Activated naive CD4-positive, alpha-beta T cell treated with anti-CD3 and anti-CD28 coated beads, Interleukin-2, amount 50 U/mL, for 72 hours (primary cell): ENCODE measurements around the gene NTSR2. TPM values are rescaled to one million over a fixed set of nuclear protein-coding genes. Genes with fewer than 3 reads are reported as not detected.

ENCODE experiments used
- ATAC-seq, 2 donors: fragments of 150-1000 bp; cut with Tn5 transposase; 2 replicates each; pipeline ENCODE4 v1.10.0; 2021; ENCODE audit warnings: mild to moderate bottlenecking in 2 of 2, moderate library complexity in 2 of 2
- DNase-seq, 2 donors: peaks; one replicate each; pipeline ENCODE4 v3.0.0; 2021 to 2022; ENCODE audit warnings: low spot score in 2 of 2
- H3K27ac Mint-ChIP-seq, 2 donors: one replicate each; pipeline ENCODE4 v1.8.0; 2022; ENCODE audit warnings: mild to moderate bottlenecking in 2 of 2, mixed read lengths in 2 of 2
- H3K36me3 Mint-ChIP-seq, 2 donors: one replicate each; pipeline ENCODE4 v1.8.0; 2022; ENCODE audit warnings: mixed read lengths in 2 of 2
- H3K9me3 Mint-ChIP-seq, 2 donors: one replicate each; pipeline ENCODE4 v1.8.0; 2022; ENCODE audit warnings: mixed read lengths in 2 of 2
- total RNA-seq, 2 donors: library from RNA; stranded (reverse); gene quantifications; one replicate each; pipeline ENCODE4 v1.2.3, GENCODE V29; 2022

The NTSR2 gene
- total RNA-seq, 2 donors from 2014 or later, result not detected

DNA sequence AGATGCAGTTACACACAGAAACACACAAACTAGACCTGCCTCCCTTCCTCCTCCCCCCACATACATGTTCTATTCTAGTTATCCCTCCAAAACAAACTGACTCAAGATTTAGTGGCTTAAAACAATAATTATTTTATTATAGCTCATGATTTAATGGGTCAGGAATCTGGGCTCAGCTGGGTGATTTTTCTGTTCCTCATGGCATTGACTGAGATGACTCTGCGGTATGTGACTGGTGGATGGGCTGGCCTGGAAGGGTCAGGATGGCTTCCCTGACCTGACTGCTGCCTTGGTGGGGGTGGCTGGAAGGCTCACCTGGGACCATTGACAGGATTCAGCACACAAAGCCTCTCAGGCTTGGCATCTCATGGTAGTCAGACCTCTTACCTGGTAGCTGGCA lies 33.7 kb upstream of the NTSR2 start:
- H3K27ac Mint-ChIP-seq, result no peak overlapping the region
- DNase-seq, result no peak
- H3K36me3 Mint-ChIP-seq, result no peaks in the 10 kb centered on the region
- no peak for ATAC-seq
- H3K9me3 Mint-ChIP-seq, result peaks cover 3 to 6% of the 10 kb centered on the region in 2 donors

DNA sequence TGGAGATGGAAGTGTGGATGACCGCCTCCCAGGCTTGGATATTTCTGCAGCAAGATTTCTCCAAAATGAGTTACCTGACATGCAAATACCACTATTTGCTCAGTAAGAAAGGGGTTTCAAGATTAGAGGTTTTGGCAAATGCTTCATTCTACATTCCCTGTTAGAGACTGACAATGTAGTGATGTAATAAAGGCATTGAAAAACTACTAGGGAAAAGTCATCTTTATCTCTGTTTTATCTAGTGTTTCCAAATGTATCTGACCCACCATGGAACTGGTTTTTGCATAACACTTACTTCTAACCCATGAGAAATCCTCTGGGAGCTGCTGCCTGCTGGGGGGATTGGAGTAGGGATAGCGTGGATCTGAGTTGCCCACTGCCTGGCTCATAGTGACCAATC lies 33.0 kb upstream of the NTSR2 start:
- ATAC-seq, result no peak
- Mint-ChIP-seq H3K36me3 (no peaks in the 10 kb centered on the region), H3K9me3 (peaks cover 3 to 6% of the 10 kb centered on the region in 2 donors), H3K27ac (no peak overlapping the region)
- DNase-seq, result no peak

GRCh38 chr2:11701751-11702301 lies 31.8 kb upstream of the NTSR2 start:
- peak in 1 of 2 donors; percentile 65 for ATAC-seq
- no peak for DNase-seq
- H3K36me3 Mint-ChIP-seq, result no peaks in the 10 kb centered on the region
- peaks cover 3 to 6% of the 10 kb centered on the region in 2 donors for H3K9me3 Mint-ChIP-seq
- H3K27ac Mint-ChIP-seq, result no peak overlapping the region

GRCh38 chr2:11701206-11701605 lies 31.2 kb upstream of the NTSR2 start:
- Mint-ChIP-seq H3K36me3 (no peaks in the 10 kb centered on the region), H3K27ac (no peak overlapping the region), H3K9me3 (peaks cover 3 to 4% of the 10 kb centered on the region in 2 donors)
- DNase-seq, result no peak
- ATAC-seq, result no peak

DNA sequence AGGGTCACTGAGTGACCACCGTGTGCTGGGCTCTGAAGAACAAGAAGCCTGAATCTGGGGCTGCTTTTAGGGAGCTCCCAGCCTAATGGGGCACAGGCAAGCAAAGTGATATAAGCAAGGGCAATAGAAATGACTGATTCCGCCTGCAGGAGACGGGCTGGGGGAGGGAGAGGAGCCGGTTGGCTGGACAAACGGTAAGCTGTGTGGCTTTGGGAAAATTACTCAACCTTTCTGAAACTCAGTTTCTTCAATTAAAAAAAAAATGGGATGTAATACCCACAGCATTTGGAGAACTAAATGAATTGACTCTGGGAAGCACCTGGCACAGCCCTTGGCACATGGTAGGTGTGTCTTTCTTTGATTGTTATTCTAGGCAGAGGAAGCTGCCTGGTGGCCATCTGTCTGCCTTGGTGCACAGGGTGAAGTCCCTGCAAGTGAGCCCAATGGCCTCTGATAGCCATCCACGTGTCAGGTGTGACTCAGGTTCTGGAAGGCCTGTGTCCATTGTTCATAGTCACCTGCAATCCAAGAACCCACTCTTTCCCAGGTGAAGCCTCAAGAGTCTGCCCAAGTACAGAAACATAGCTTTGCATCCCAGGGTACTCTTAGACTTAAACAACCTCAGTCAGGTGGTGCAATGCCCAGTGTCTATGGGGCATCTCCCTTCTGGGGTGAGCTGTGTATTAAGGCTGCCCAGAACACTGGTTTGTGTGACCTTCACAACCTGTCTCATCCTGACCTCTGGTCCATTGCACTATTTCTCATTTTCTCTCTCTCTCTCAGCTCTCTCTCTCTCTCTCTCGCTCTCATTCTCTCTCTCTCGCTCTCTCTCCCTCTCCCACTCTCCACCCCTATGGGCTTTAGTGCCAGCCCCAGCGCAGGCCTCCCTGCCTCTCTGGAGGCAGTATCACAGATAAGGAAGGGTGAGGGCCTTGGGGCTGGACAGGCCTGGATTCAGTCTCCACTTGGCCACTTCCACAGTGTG lies 30.0 kb upstream of the NTSR2 start:
- DNase-seq (no peak), ATAC-seq (no peak)
- no peaks in the 10 kb centered on the region for H3K9me3 Mint-ChIP-seq
- no peaks in the 10 kb centered on the region for H3K36me3 Mint-ChIP-seq
- H3K27ac Mint-ChIP-seq, result no peak overlapping the region

DNA sequence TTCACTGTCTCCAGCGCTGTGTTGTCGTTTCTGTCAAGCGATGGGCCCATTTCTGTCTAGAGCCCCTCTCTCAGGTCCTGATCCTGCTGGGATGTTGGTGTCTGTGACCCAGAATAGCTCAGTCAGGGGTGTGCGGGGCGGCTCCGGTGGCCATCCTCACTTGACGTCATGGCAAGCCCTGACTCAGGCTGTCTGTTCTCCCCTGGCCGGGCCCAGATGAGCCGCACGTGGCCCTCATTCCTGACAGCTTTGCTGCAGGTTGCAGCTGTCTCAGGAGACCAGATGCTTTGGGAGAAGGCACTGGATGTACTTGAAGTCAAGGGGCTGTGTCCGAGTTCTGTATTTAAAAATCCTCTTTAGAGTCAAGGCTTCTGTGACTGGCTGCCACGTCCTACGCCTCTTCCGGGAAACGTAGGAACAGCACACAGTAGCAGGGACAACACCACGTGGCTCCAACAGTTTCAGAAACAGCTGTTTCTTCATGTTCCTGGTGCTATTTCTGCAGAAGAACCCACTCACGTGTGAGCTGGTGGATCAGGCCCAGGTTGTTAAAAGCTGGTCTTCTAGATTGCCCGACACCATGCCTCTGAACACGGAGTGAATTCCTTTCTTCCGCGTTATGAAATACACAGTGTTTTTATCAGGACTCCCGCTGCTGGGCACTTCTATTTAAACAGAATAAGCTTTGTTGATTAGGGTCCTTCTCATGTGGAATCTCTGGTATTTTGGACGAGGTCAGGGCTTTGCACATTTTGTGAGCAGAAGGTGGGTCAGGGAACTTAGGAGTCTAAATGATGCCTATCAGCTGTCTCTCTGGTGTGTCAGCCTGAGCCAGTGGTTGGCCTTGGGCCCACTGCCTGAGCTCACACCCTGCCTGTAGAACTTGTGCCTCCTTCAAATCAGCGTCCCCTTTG lies 28.3 kb upstream of the NTSR2 start:
- Mint-ChIP-seq H3K27ac (no peak overlapping the region), H3K9me3 (no peaks in the 10 kb centered on the region), H3K36me3 (no peaks in the 10 kb centered on the region)
- DNase-seq (no peak), ATAC-seq (no peak)

DNA sequence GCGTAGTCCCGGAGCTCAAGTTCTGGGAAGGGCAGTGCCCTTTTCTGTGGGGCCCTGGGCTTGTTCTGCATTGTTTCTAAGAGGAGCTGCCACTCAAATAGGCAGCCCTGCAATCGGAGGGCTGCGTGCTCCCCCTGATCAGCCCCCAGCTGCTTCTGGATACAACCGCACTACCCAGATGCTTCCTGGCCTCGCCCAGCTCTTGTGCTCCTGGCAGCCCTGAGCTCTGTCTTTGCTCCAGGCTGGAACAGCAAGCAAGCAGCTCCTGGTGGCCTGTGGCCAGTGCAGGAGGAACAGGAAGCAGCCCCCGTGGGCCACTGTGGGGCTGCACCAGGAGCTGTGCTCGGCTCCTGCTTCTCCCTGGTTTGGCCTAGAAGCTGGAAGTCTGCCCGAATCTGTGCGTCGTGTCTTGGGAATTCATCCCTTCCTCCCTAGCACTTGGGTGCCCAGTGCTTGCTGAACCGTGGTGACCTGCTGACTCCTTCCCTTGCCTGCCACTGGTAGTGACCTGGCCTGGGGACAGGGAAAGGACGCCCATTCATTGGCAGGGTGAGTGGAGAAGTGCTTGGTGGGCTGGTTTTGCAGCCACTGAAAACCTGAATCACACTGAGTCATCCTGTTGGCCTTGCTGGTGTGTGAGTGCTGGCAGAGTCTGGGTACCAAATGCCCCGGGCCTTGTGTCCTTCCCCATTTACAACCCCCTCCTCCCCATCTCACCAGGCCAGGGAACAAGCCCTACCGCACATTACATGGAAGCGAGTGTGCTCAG lies 27.3 kb upstream of the NTSR2 start:
- DNase-seq (no peak), ATAC-seq (peak in 1 of 2 donors; percentile 38)
- no peaks in the 10 kb centered on the region for H3K36me3 Mint-ChIP-seq
- H3K27ac Mint-ChIP-seq, result no peak overlapping the region
- no peaks in the 10 kb centered on the region for H3K9me3 Mint-ChIP-seq

GRCh38 chr2:11696736-11697102 lies 26.7 kb upstream of the NTSR2 start:
- no peak for ATAC-seq
- H3K27ac Mint-ChIP-seq, result no peak overlapping the region
- no peak for DNase-seq
- no peaks in the 10 kb centered on the region for H3K9me3 Mint-ChIP-seq
- H3K36me3 Mint-ChIP-seq, result no peaks in the 10 kb centered on the region

GRCh38 chr2:11695576-11695975 lies 25.6 kb upstream of the NTSR2 start:
- DNase-seq (no peak), ATAC-seq (no peak)
- Mint-ChIP-seq H3K27ac (no peak overlapping the region), H3K36me3 (no peaks in the 10 kb centered on the region), H3K9me3 (no peaks in the 10 kb centered on the region)

GRCh38 chr2:11692966-11693521 lies 23.0 kb upstream of the NTSR2 start:
- Mint-ChIP-seq H3K27ac (no peak overlapping the region), H3K36me3 (no peaks in the 10 kb centered on the region), H3K9me3 (no peaks in the 10 kb centered on the region)
- ATAC-seq (peak; percentile 75 to 81), DNase-seq (peak in 1 of 2 donors; percentile 70)

DNA sequence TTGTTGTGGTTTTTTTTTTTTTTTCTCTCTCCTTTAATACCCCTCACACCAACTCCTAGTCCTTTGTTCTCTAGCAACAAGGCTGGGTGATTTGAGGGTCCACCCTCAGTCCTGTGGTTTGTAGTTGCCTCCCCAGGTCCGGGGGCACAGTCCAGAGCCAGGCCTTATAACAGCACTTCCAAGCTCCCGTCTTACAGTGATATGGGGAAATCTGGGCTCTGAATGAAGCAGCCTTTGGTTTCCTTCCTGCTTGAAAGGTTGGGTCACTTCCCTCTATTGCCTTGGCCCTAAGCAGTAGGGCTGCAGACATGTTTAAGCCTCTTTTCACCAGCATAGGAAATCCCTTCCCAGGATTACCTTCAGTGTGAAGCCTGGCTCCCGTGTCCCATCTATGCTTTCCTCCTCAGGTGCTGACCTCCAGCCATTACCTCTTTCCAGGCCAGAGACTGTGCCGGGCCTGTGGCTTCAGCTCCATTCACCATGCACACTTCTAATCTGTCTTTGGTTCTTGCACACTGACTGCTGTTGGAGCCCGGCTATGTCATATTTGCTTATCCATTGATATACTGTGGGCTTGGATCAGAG lies 21.2 kb upstream of the NTSR2 start:
- ATAC-seq (no peak), DNase-seq (no peak)
- no peaks in the 10 kb centered on the region for H3K36me3 Mint-ChIP-seq
- H3K9me3 Mint-ChIP-seq, result no peaks in the 10 kb centered on the region
- H3K27ac Mint-ChIP-seq, result no peak overlapping the region

DNA sequence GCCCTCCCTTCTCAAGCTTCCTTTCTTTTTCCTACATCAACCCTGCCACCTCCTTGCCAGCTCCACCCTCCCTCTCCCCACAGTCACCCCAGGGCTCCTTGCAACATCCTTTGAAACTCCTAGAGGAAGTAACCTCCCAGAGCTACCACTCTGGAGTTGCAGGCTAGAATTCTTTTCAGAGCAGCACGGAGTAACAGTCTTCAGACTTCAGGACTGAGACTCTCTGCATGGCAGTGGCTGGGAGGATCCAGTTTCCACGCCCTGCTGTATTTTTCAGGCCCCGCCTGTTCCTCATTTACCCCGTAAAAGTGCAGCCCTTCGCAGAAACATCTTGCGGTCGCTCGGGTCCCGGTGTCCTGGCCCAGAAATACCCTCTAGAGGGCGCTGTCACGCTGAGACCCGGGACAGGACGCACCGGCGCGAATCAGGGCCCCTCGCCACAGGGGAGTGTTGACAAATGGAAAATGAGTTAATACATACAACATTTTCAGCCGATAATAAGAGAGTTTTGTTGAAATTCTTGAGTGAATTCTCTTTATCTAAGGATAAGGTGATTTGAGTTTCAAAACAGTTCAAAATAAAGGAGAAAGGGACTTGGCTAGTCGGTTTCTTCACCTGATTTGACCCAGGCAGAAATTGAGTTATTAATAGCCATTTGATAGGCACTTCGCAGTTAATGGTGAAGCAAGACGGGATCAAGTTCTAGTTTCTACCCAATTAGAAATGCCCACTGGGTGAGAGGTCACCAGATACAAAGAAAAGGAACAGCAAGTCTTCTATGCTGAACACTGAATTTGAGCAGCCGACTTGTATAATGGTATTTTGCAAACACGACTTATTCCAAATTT lies 18.5 kb upstream of the NTSR2 start:
- DNase-seq (peak; percentile 68 to 92), ATAC-seq (peak; percentile 90 to 96)
- H3K27ac Mint-ChIP-seq, result no peak overlapping the region
- no peaks in the 10 kb centered on the region for H3K36me3 Mint-ChIP-seq
- no peaks in the 10 kb centered on the region for H3K9me3 Mint-ChIP-seq

GRCh38 chr2:11687736-11688135 lies 17.7 kb upstream of the NTSR2 start:
- DNase-seq (no peak), ATAC-seq (no peak)
- Mint-ChIP-seq H3K9me3 (no peaks in the 10 kb centered on the region), H3K36me3 (no peaks in the 10 kb centered on the region), H3K27ac (no peak overlapping the region)

- Mint-ChIP-seq H3K9me3 (no peaks in the 10 kb centered on the region), H3K27ac (no peak overlapping the region), H3K36me3 (no peaks in the 10 kb centered on the region)
- ATAC-seq (no peak), DNase-seq (no peak)
Measured at GRCh38 chr2:11685906-11686470, 16.0 kb upstream of the NTSR2 start.
